ENCODE data around the gene KHDC3L. TPM values are rescaled to one million over a fixed set of nuclear protein-coding genes. Genes with fewer than 3 reads are reported as not detected.

KHDC3L gene
- total RNA-seq = not detected in 2 replicates

GRCh38 chr6:73362358-73362757, at the start of gene KHDC3L:
TSS of gene KHDC3L (plus strand) at chr6:73362658. CDS start at chr6:73362730, 72 bp downstream.

GRCh38 chr6:73353636-73354593, 8.5 kb upstream of the KHDC3L start, which contains the start of gene DPPA5:
TSS of gene DPPA5 (minus strand) at chr6:73354276. CDS start at chr6:73354225, 51 bp downstream.

GRCh38 chr6:73369563-73369962, 7.1 kb downstream of the KHDC3L start, which contains the start of gene OOEP:
TSS of gene OOEP (minus strand) at chr6:73369897. CDS start at chr6:73369792, 105 bp downstream.

GRCh38 chr6:73394577-73395354, 32.3 kb downstream of the KHDC3L start, which contains the start of gene DDX43:
TSS of gene DDX43 (plus strand) at chr6:73394828. CDS start at chr6:73394906, 78 bp downstream.

Other genes starting within 250 kb of the KHDC3L start
- not detected in 2 replicates for gene KHDC1L, start 137.2 kb upstream of the KHDC3L start, total RNA-seq
- gene KHDC1, start 99.5 kb upstream of the KHDC3L start, total RNA-seq = 4.0 and 6.1 TPM in 2 replicates
- gene DPPA5, start 8.4 kb upstream of the KHDC3L start, total RNA-seq = not detected in 2 replicates
- gene OOEP, start 7.2 kb downstream of the KHDC3L start, total RNA-seq = not detected in 2 replicates
- gene DDX43, start 32.2 kb downstream of the KHDC3L start, total RNA-seq = 0.15 and 0.84 TPM in 2 replicates
- gene CGAS, start 89.6 kb downstream of the KHDC3L start, total RNA-seq = 5.5 and 8.2 TPM in 2 replicates
- 23.5 and 24.7 TPM in 2 replicates for gene MTO1, start 99.1 kb downstream of the KHDC3L start, total RNA-seq
- gene EEF1A1, start 158.4 kb downstream of the KHDC3L start, total RNA-seq = 11,958 and 12,572 TPM in 2 replicates

Data from bronchus fibroblast of lung (primary cell).